ENCODE measurements around the gene ISOC2.
A peak's percentile ranks its signal among the peaks of the same experiment; 100 is the strongest.

The ISOC2 gene

GRCh38 chr19:55476100-55476775 lies 14.8 kb upstream of the ISOC2 start, which contains the start of gene ZNF628:
Gene ZNF628 (plus strand): TSS chr19:55476617. CDS start chr19:55479911, 3,294 bp downstream.
- H3K36me3 ChIP-seq (ENCODE audit: control insufficient read depth, insufficient read depth, low read length): no peaks in the 10 kb centered on the region
- no peaks in the 10 kb centered on the region for H3K27me3 ChIP-seq (ENCODE audit: control insufficient read depth, insufficient read depth, low read length, poor library complexity, severe bottlenecking)
- WGBS, 2 experiments: 2% methylated on average over 54 of the region's 61 CpGs
- peak within 1 kb of the TSS; percentile 69 for H3K4me3 ChIP-seq (ENCODE audit: insufficient read depth, low read depth, low read length)
- peaks cover 19% of the 10 kb centered on the region for H3K4me1 ChIP-seq (ENCODE audit: control insufficient read depth, insufficient read depth, low read length)
- H3K9me3 ChIP-seq (ENCODE audit: control insufficient read depth, low read length): no peaks in the 10 kb centered on the region
- peak within 1 kb of the TSS; percentile 58 for H3K27ac ChIP-seq (ENCODE audit: insufficient read depth, low read depth, low read length, poor library complexity, severe bottlenecking)

- H3K27me3 ChIP-seq (ENCODE audit: control insufficient read depth, insufficient read depth, low read length, poor library complexity, severe bottlenecking): no peaks in the 10 kb centered on the region
- 90 to 92% methylated on average over 19 of the region's 19 CpGs for WGBS, 2 experiments
- H3K27ac ChIP-seq (ENCODE audit: insufficient read depth, low read depth, low read length, poor library complexity, severe bottlenecking): no peak overlapping the region
- no peaks in the 10 kb centered on the region for H3K36me3 ChIP-seq (ENCODE audit: control insufficient read depth, insufficient read depth, low read length)
- no peak overlapping the region for H3K4me3 ChIP-seq (ENCODE audit: insufficient read depth, low read depth, low read length)
- H3K4me1 ChIP-seq (ENCODE audit: control insufficient read depth, insufficient read depth, low read length): peaks cover 19% of the 10 kb centered on the region
- H3K9me3 ChIP-seq (ENCODE audit: control insufficient read depth, low read length): no peaks in the 10 kb centered on the region
Observed at GRCh38 chr19:55474269-55475265, 13.1 kb upstream of the ISOC2 start.

- Histone ChIP-seq H3K4me3 (ENCODE audit: insufficient read depth, low read depth, low read length) (no peak overlapping the region), H3K9me3 (ENCODE audit: control insufficient read depth, low read length) (no peaks in the 10 kb centered on the region), H3K27me3 (ENCODE audit: control insufficient read depth, insufficient read depth, low read length, poor library complexity, severe bottlenecking) (no peaks in the 10 kb centered on the region), H3K27ac (ENCODE audit: insufficient read depth, low read depth, low read length, poor library complexity, severe bottlenecking) (peak overlapping the region; percentile 27), H3K4me1 (ENCODE audit: control insufficient read depth, insufficient read depth, low read length) (peaks cover 19% of the 10 kb centered on the region), H3K36me3 (ENCODE audit: control insufficient read depth, insufficient read depth, low read length) (no peaks in the 10 kb centered on the region)
- WGBS, 2 experiments: 44 to 46% methylated on average over 16 of the region's 16 CpGs
Observed at GRCh38 chr19:55473225-55474012, 12.0 kb upstream of the ISOC2 start.

- H3K27me3 ChIP-seq (ENCODE audit: control insufficient read depth, insufficient read depth, low read length, poor library complexity, severe bottlenecking): no peaks in the 10 kb centered on the region
- no peak overlapping the region for H3K27ac ChIP-seq (ENCODE audit: insufficient read depth, low read depth, low read length, poor library complexity, severe bottlenecking)
- no peaks in the 10 kb centered on the region for H3K36me3 ChIP-seq (ENCODE audit: control insufficient read depth, insufficient read depth, low read length)
- no peaks in the 10 kb centered on the region for H3K9me3 ChIP-seq (ENCODE audit: control insufficient read depth, low read length)
- 90 to 95% methylated on average over 8 of the region's 8 CpGs for WGBS, 2 experiments
- peaks cover 19% of the 10 kb centered on the region for H3K4me1 ChIP-seq (ENCODE audit: control insufficient read depth, insufficient read depth, low read length)
- H3K4me3 ChIP-seq (ENCODE audit: insufficient read depth, low read depth, low read length): no peak overlapping the region
Observed at GRCh38 chr19:55472463-55472862, 11.0 kb upstream of the ISOC2 start.

GRCh38 chr19:55471266-55471665 lies 9.8 kb upstream of the ISOC2 start:
- H3K27me3 ChIP-seq (ENCODE audit: control insufficient read depth, insufficient read depth, low read length, poor library complexity, severe bottlenecking): no peaks in the 10 kb centered on the region
- H3K27ac ChIP-seq (ENCODE audit: insufficient read depth, low read depth, low read length, poor library complexity, severe bottlenecking): no peak overlapping the region
- peaks cover 19% of the 10 kb centered on the region for H3K4me1 ChIP-seq (ENCODE audit: control insufficient read depth, insufficient read depth, low read length)
- no peaks in the 10 kb centered on the region for H3K9me3 ChIP-seq (ENCODE audit: control insufficient read depth, low read length)
- no peak overlapping the region for H3K4me3 ChIP-seq (ENCODE audit: insufficient read depth, low read depth, low read length)
- no peaks in the 10 kb centered on the region for H3K36me3 ChIP-seq (ENCODE audit: control insufficient read depth, insufficient read depth, low read length)
- 89 to 91% methylated on average over 13 of the region's 13 CpGs for WGBS, 2 experiments

GRCh38 chr19:55468054-55468393 lies 6.6 kb upstream of the ISOC2 start:
- no peaks in the 10 kb centered on the region for H3K36me3 ChIP-seq (ENCODE audit: control insufficient read depth, insufficient read depth, low read length)
- no peaks in the 10 kb centered on the region for H3K9me3 ChIP-seq (ENCODE audit: control insufficient read depth, low read length)
- 20 to 24% methylated on average over 4 of the region's 4 CpGs for WGBS, 2 experiments
- peaks cover 25% of the 10 kb centered on the region for H3K27me3 ChIP-seq (ENCODE audit: control insufficient read depth, insufficient read depth, low read length, poor library complexity, severe bottlenecking)
- no peak overlapping the region for H3K4me3 ChIP-seq (ENCODE audit: insufficient read depth, low read depth, low read length)
- peaks cover 16% of the 10 kb centered on the region for H3K4me1 ChIP-seq (ENCODE audit: control insufficient read depth, insufficient read depth, low read length)
- H3K27ac ChIP-seq (ENCODE audit: insufficient read depth, low read depth, low read length, poor library complexity, severe bottlenecking): no peak overlapping the region

- H3K9me3 ChIP-seq (ENCODE audit: control insufficient read depth, low read length): no peaks in the 10 kb centered on the region
- H3K36me3 ChIP-seq (ENCODE audit: control insufficient read depth, insufficient read depth, low read length): no peaks in the 10 kb centered on the region
- peaks cover 15% of the 10 kb centered on the region for H3K4me1 ChIP-seq (ENCODE audit: control insufficient read depth, insufficient read depth, low read length)
- H3K27me3 ChIP-seq (ENCODE audit: control insufficient read depth, insufficient read depth, low read length, poor library complexity, severe bottlenecking): peaks cover 29% of the 10 kb centered on the region
- H3K27ac ChIP-seq (ENCODE audit: insufficient read depth, low read depth, low read length, poor library complexity, severe bottlenecking): no peak overlapping the region
- 47 to 48% methylated on average over 29 of the region's 29 CpGs for WGBS, 2 experiments
- H3K4me3 ChIP-seq (ENCODE audit: insufficient read depth, low read depth, low read length): no peak overlapping the region
Observed at GRCh38 chr19:55467236-55468053, 6.0 kb upstream of the ISOC2 start.

- WGBS, 2 experiments: 81 to 84% methylated on average over 4 of the region's 4 CpGs
- Histone ChIP-seq H3K9me3 (ENCODE audit: control insufficient read depth, low read length) (no peaks in the 10 kb centered on the region), H3K4me3 (ENCODE audit: insufficient read depth, low read depth, low read length) (no peak overlapping the region), H3K27me3 (ENCODE audit: control insufficient read depth, insufficient read depth, low read length, poor library complexity, severe bottlenecking) (peaks cover 33% of the 10 kb centered on the region), H3K36me3 (ENCODE audit: control insufficient read depth, insufficient read depth, low read length) (no peaks in the 10 kb centered on the region), H3K27ac (ENCODE audit: insufficient read depth, low read depth, low read length, poor library complexity, severe bottlenecking) (no peak overlapping the region), H3K4me1 (ENCODE audit: control insufficient read depth, insufficient read depth, low read length) (peaks cover 15% of the 10 kb centered on the region)
Observed at GRCh38 chr19:55466241-55466614, 4.8 kb upstream of the ISOC2 start.

- no peaks in the 10 kb centered on the region for H3K9me3 ChIP-seq (ENCODE audit: control insufficient read depth, low read length)
- H3K4me1 ChIP-seq (ENCODE audit: control insufficient read depth, insufficient read depth, low read length): peaks cover 15% of the 10 kb centered on the region
- WGBS, 2 experiments: 89 to 90% methylated on average over 11 of the region's 11 CpGs
- no peak overlapping the region for H3K4me3 ChIP-seq (ENCODE audit: insufficient read depth, low read depth, low read length)
- H3K27me3 ChIP-seq (ENCODE audit: control insufficient read depth, insufficient read depth, low read length, poor library complexity, severe bottlenecking): peaks cover 33% of the 10 kb centered on the region
- no peaks in the 10 kb centered on the region for H3K36me3 ChIP-seq (ENCODE audit: control insufficient read depth, insufficient read depth, low read length)
- no peak overlapping the region for H3K27ac ChIP-seq (ENCODE audit: insufficient read depth, low read depth, low read length, poor library complexity, severe bottlenecking)
Observed at GRCh38 chr19:55465460-55466240, 4.2 kb upstream of the ISOC2 start.

Measured in ectodermal cell (in vitro differentiated cells).